Stimulated activated CD8-positive, alpha-beta memory T cell treated with anti-CD3 and anti-CD28 coated beads, Interleukin-15, amount 100 ng/mL, for 4 hours (primary cell): ENCODE measurements around the gene CCDC82.

ENCODE experiments used
- DNase-seq, 2 donors: peaks; one replicate each; pipeline ENCODE4 v3.0.0-alpha.2; 2020; ENCODE audit warnings: low read depth in 2 of 2

Gene CCDC82

DNA sequence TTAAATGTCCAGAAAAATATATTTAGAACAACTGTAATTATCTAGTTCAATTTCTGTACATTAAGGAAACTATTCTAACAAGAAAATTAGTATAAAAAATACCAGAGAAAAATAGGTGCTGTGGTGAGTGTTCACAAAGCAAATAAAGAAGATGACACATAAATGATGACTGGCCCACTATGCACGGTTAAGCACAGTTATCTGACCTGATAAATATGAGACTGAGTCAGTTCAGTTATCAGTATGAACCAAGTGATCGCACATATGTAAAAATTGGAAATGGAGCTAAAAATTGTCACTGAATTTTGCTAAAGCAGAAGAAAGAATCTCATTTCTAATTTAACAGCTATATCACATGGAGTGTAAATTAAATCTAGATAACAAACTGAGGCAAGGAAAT, 27.9 kb downstream of the CCDC82 start:
- no peak for DNase-seq

DNA sequence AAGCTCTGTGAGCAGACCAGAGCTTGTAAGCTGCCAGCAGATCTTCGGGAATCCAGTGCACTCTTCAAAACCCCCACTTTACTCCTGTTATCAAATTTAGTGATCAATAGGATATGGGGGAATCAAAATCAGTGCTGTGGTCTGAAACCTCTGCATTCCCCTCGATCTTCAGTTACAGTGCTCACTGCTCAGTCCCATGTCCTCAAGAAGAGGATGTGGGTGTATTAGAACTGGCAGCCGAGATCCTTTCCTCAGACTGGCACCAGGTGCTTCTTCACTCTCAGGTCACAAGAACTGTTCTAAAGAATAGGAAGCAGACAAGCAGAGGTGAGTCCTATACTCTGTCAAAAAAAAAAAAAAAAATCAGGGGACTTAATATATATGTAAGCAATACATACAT, 31.4 kb downstream of the CCDC82 start:
- no peak for DNase-seq

DNA sequence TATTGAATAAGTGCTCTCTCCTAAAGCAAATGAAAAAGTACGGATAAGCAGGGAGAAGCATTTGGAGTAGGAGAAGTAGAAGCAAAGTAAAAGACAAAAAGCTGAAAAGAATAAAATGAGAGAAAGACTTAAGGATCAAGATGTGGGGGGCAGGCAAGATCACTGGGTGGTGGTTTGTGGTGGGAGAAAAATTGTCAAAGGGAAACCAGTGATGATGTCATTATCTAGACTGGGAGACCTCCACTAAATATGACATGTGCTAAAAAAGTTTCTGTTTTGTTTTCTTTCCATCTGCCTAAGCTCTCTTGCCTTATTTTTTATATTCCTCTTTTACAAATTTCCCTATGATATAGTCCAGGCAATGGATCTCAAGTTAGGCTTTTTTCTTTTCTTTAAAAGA, 31.9 kb downstream of the CCDC82 start:
- DNase-seq: no peak

DNA sequence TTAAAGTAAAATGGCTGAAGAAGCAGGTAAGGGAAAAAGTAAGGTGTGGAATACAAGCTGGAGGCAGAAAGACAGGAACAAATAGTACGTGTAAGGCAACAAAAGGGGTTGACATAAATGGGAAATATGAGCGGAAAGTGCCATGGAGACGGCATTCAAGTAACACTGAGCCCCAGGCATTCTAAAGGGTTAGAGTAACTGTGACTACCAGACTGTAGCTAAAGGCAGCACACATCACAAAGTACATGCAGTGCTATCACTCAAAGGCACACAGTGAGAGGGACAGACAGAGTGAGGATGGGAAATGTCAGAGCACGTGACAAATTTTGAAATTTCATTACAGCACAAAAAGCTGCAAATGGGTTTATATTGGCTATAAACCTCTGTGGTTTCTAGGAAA, 32.9 kb downstream of the CCDC82 start:
- DNase-seq: no peak

DNA sequence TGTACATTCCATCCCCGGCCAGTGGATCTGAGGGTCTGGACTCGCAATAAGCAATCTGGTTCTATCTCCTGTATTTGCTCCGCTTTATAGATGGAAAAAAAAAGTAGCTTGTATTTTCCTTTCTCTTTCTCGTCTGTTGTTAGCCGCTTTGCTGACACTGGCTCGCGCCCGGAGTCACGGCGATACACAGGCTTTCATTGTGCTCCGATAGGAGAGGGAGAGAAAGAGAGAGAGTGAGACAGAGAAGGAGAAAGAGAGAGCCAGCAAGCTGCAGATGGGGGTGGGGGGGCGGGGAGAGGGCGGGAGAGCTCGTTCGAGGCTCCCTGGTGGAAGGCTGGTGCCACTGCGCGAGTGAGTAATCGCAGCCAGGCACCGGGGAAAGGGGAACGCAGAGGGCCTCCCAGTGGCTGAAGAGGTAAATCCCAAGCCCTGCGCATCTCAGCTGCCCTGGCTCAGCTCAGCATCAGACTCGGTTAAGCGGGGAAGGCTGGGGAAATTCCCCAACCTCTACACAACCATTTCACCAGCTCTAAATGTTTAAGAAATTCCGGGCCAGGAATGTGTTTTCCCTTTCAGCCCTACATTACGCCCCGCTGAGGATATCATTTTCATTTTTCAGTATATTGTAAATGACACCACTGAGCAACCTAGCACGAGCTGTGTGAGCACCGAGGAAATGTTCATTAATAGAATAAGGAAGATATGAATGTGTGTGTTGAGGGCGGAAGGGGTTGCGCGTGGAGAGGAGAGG, 46.6 kb downstream of the CCDC82 start, which contains the start of gene MAML2:
Gene MAML2, minus strand, starts transcription at position 235 of the 751 bp plus-strand sequence. CDS start 1,300 bp downstream, outside the sequence.
- peak; percentile 83 to 89 for DNase-seq

- DNase-seq: no peak
Measured at GRCh38 chr11:96342014-96342960, 47.4 kb downstream of the CCDC82 start.

GRCh38 chr11:96341211-96342013, 48.3 kb downstream of the CCDC82 start:
- DNase-seq: peak; percentile 37 to 41

GRCh38 chr11:96340555-96340885, 49.2 kb downstream of the CCDC82 start:
- no peak for DNase-seq

DNA sequence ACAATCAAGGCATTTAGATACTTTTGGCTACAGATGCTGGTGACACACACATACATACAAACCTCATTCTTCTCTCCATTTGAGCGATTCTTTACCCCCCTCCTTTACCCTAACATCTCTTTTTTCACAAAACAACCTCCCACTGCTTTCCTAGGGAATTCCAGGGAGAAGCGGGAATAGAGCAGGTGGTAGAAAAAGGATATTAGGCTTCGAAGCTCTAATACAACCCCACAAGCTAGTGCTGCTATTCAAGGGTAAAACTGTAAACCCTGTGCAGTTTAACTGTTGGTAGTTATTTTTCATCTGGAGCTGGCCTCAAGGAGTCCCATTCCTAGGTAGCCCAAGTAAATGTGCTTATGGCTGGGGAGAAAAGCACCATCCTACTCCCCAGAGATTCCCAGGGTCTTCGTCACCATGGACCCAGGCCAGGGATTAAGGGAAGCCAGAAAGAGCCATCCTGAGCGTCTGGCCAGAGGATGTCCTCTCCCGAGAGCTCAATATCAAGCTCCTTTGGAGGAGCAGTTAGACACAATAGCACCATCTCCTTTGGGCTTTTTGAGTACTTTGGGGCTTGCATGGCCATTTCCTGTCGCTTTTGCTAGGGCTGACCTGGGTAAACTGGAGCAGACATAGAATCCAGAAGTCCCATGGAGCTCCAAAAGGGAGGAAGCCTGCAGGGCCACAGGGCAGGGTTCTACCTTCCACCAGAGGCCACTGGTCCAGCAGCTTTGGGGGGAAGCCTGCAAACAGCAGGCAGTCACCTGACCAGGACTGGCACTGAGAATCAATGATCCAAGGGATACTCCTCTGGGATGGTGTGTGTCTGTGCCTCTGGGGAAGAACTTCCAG, 49.8 kb downstream of the CCDC82 start:
- no peak for DNase-seq

- DNase-seq: peak in 1 of 2 donors; percentile 13
Measured at GRCh38 chr11:96338910-96339705, 50.6 kb downstream of the CCDC82 start.

- no peak for DNase-seq
Measured at GRCh38 chr11:96337541-96338431, 51.9 kb downstream of the CCDC82 start.

DNA sequence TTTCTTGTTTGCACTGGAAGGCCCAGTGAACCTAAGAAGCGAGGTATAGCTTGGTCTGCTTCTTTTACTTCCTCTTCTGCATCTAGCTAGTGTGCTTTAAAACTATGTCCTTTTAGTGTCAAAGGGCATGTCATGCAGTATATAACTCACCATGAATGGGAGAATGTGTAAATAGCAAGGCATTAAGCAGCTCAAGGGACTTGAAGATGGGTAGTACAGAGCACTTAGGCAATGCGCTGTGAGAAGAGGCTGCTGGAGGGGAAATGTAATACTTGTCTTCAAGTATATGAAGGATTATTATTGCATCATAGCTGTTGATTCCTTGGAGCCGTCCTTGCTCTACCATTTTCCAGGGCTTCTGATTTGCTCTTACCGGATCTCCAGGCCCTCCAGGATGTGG, 54.3 kb downstream of the CCDC82 start:
- DNase-seq: no peak

GRCh38 chr11:96334219-96334618, 55.5 kb downstream of the CCDC82 start:
- DNase-seq: no peak

DNA sequence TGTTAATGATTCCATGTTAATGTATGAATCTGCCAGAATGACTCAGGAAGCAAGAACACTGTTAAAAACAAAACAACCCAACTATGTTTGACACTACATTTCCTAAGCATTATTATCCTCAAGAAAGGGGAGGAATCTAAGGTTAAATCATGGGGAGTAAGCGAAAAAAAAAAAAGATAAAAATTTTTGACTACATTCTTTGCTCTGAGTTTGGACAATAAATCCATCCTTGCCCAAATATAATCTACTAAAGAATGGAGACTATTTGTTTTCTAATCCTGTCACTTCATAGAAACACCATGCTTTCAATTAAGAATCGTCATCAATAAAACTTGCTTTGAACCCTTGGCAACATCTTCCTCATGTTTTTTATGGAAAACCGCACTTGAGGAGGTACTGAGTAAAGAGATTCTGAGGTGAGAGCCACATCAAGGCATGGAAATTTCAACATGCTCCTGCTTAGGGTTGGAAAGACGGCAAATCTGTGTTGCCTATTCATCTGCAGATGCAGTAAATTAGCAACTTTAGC, 56.5 kb downstream of the CCDC82 start:
- DNase-seq: no peak

- no peak for DNase-seq
Measured at GRCh38 chr11:96332126-96332771, 57.5 kb downstream of the CCDC82 start.

GRCh38 chr11:96331699-96332116, 58.0 kb downstream of the CCDC82 start:
- no peak for DNase-seq

GRCh38 chr11:96330511-96330859, 59.2 kb downstream of the CCDC82 start:
- no peak for DNase-seq

GRCh38 chr11:96329855-96330510, 59.7 kb downstream of the CCDC82 start:
- no peak for DNase-seq
